Nephron progenitor cell (in vitro differentiated cells): ENCODE results near the gene ABCA2.

Source experiments
- DNase-seq: peaks from one replicate; pipeline ENCODE4 v3.0.0; 2021
- H3K27ac Mint-ChIP-seq: 2 replicates; pipeline ENCODE4 v1.8.0; 2021; ENCODE audit warnings: mild to moderate bottlenecking, moderate library complexity, mixed read lengths
- H3K27me3 Mint-ChIP-seq: 2 replicates; pipeline ENCODE4 v1.8.0; 2021; ENCODE audit warnings: mild to moderate bottlenecking, low read depth, mixed read lengths; ENCODE audit not compliant: poor library complexity
- H3K36me3 Mint-ChIP-seq: 2 replicates; pipeline ENCODE4 v1.8.0; 2021; ENCODE audit warnings: low read depth, mixed read lengths
- H3K4me1 Mint-ChIP-seq: 2 replicates; pipeline ENCODE4 v1.8.0; 2021; ENCODE audit warnings: mixed read lengths
- H3K4me3 Mint-ChIP-seq: 2 replicates; pipeline ENCODE4 v1.8.0; 2021; ENCODE audit warnings: mild to moderate bottlenecking, moderate library complexity, mixed read lengths
- H3K9me3 Mint-ChIP-seq: 2 replicates; pipeline ENCODE4 v1.8.0; 2021; ENCODE audit warnings: mild to moderate bottlenecking, moderate library complexity, mixed read lengths
- TF ChIP-seq, protein P1 (sequence below): fragments of 200-600 bp; sonication (generic); IDR thresholded peaks from 2 replicates; pipeline ENCODE4 v1.5.0; 2021; ENCODE audit warnings: antibody characterized with exemption

The ABCA2 gene

GRCh38 chr9:136965771-136966484 lies 62.1 kb downstream of the ABCA2 start:
- Mint-ChIP-seq H3K36me3 (no peaks in the 10 kb centered on the region), H3K4me1 (peaks cover 21% of the 10 kb centered on the region), H3K4me3 (peak overlapping the region; percentile 56), H3K27ac (no peak overlapping the region), H3K27me3 (peaks cover 12% of the 10 kb centered on the region), H3K9me3 (no peaks in the 10 kb centered on the region)
- DNase-seq, result no peak
- TF ChIP-seq, protein P1, sequence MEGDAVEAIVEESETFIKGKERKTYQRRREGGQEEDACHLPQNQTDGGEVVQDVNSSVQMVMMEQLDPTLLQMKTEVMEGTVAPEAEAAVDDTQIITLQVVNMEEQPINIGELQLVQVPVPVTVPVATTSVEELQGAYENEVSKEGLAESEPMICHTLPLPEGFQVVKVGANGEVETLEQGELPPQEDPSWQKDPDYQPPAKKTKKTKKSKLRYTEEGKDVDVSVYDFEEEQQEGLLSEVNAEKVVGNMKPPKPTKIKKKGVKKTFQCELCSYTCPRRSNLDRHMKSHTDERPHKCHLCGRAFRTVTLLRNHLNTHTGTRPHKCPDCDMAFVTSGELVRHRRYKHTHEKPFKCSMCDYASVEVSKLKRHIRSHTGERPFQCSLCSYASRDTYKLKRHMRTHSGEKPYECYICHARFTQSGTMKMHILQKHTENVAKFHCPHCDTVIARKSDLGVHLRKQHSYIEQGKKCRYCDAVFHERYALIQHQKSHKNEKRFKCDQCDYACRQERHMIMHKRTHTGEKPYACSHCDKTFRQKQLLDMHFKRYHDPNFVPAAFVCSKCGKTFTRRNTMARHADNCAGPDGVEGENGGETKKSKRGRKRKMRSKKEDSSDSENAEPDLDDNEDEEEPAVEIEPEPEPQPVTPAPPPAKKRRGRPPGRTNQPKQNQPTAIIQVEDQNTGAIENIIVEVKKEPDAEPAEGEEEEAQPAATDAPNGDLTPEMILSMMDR, result no peak

- no peaks in the 10 kb centered on the region for H3K9me3 Mint-ChIP-seq
- no peak overlapping the region for H3K27ac Mint-ChIP-seq
- no peak for DNase-seq
- H3K4me1 Mint-ChIP-seq, result peaks cover 21% of the 10 kb centered on the region
- H3K4me3 Mint-ChIP-seq, result no peak overlapping the region
- H3K36me3 Mint-ChIP-seq, result no peaks in the 10 kb centered on the region
- H3K27me3 Mint-ChIP-seq, result peaks cover 15% of the 10 kb centered on the region
- TF ChIP-seq, protein P1, result no peak
These were observed 63.1 kb downstream of the ABCA2 start for GRCh38 chr9:136964833-136965422.

DNA sequence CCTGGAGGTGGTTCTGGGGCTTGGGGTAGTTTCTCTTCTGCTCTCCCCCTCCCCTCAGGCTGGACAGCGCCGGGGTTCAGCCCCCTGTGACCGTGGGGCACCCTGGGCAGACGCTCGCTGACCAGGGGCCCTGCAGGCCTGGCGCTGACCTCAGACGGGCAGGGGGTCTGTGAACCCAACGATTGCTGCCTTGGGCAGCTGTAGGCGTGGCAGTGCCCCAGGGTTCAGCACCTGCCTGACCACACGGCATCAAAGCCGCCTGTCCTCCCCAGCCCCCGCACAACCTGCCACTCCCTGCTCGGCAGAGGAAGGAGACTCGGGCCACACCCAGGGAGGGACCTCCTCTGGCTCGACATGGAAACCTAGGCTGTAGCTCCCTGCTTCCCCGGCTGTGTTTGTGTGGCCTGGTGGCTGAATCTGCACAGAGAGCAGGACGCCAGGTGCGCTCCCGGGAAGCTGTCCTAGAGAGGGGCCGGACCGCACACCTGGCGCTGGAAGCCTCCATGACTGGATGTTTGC lies 63.8 kb downstream of the ABCA2 start:
- no peak overlapping the region for H3K27ac Mint-ChIP-seq
- no peak for DNase-seq

GRCh38 chr9:136963751-136964150 lies 64.3 kb downstream of the ABCA2 start:
- Mint-ChIP-seq H3K9me3 (no peaks in the 10 kb centered on the region), H3K27me3 (peaks cover 15% of the 10 kb centered on the region), H3K4me3 (no peak overlapping the region), H3K4me1 (peaks cover 21% of the 10 kb centered on the region), H3K36me3 (no peaks in the 10 kb centered on the region), H3K27ac (no peak overlapping the region)
- TF ChIP-seq, protein P1, result no peak
- DNase-seq, result no peak

More for the DNA sequence above, 63.8 kb downstream of the ABCA2 start:
- peaks cover 21% of the 10 kb centered on the region for H3K4me1 Mint-ChIP-seq
- H3K4me3 Mint-ChIP-seq, result no peak overlapping the region
- peaks cover 15% of the 10 kb centered on the region for H3K27me3 Mint-ChIP-seq
- no peaks in the 10 kb centered on the region for H3K9me3 Mint-ChIP-seq
- TF ChIP-seq, protein P1, result no peak
- no peaks in the 10 kb centered on the region for H3K36me3 Mint-ChIP-seq

DNA sequence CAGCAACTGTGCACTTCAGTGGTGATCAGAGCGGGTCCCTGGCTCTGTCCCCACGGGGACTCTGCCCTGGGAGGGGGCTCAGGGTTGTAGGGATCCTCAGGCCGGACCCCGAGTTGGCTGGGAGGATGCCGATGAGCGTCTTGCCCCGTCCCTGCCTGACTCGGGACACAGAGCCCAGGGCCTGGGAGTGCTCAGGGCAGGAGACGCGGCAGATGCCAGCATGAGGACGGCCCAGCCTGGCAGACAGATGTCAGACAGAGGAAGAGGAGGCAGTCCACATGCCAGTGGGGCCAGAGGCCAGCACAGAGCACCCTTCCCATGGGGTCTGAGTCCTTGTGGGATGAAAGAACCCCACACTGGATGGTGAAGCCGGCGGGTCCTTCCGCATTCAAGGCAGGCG lies 64.7 kb downstream of the ABCA2 start:
- peak overlapping the region; percentile 74 for H3K27ac Mint-ChIP-seq
- peaks cover 21% of the 10 kb centered on the region for H3K4me1 Mint-ChIP-seq
- TF ChIP-seq, protein P1, result no peak
- H3K4me3 Mint-ChIP-seq, result no peak overlapping the region
- no peaks in the 10 kb centered on the region for H3K36me3 Mint-ChIP-seq
- H3K27me3 Mint-ChIP-seq, result peaks cover 15% of the 10 kb centered on the region
- DNase-seq, result no peak
- no peaks in the 10 kb centered on the region for H3K9me3 Mint-ChIP-seq
